Lower leg skin (tissue), 3 donors: Measurements from ENCODE around the gene PRDM10.

Experiments
- CTCF ChIP-seq, 3 donors: fragments of 450-650 bp; IDR thresholded peaks; one replicate each; pipeline ENCODE4 v1.5.1; 2016; ENCODE audit warnings: antibody characterized with exemption in 3 of 3, mild to moderate bottlenecking in 3 of 3, moderate library complexity in 2 of 3
- POLR2A ChIP-seq, 2 donors: fragments of 450-650 bp; IDR thresholded peaks; one replicate each; pipeline ENCODE4 v1.6.1; 2016 to 2017; ENCODE audit warnings: antibody characterized with exemption in 2 of 2, mild to moderate bottlenecking in 1 of 2, moderate library complexity in 1 of 2

DNA sequence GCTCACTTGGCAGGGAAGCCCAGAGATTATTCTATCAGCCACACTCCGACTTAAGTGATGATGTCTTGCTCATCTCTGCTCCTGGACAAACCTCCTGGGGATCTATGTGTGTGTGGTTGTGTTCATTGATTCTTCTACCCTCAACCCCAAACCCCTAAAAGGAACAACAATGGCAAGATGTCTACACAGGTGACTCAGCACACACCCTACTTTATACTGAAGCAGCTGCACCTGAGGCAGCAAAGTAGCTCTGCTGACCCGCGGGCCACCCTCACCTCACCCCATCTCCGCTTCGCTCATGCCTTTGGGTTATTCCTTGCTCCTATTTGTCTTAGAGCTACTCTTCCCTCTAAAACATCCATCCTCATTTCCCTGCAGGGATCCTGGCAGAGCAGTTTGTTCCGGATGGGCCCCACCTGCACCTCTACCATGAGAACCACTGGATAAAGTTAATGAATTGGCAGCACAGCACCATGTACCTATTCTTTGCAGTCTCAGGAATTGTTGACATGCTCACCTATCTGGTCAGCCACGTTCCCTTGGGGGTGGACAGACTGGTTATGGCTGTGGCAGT, 148.3 kb downstream of the PRDM10 start:
- TF ChIP-seq CTCF (IDR thresholded peaks at IDR 0.05) (no peak), POLR2A (IDR thresholded peaks at IDR 0.05) (no peak)
